ENCODE results near the gene KCP. TPM values are rescaled to one million over a fixed set of nuclear protein-coding genes. Genes with fewer than 3 reads are reported as not detected.

KCP gene
- total and polyA plus RNA-seq, 8 donors = 0.08 to 0.95 (median 0.35) TPM

- H3K27ac ChIP-seq = no peak overlapping the region
- H3K4me1 ChIP-seq = no peaks in the 10 kb centered on the region
- TF ChIP-seq CTCF (IDR thresholded peaks at IDR 0.05) = no peak
- H3K4me3 ChIP-seq = no peak overlapping the region
- FAIRE-seq (no peak), ATAC-seq (no peak), DNase-seq (no peak)
- intact Hi-C loops (cut with DNase I) = no loop called here
- no peaks in the 10 kb centered on the region for H3K36me3 ChIP-seq
- no peaks in the 10 kb centered on the region for H3K9me3 ChIP-seq
- 76 to 79% methylated on average over 18 of the region's 18 CpGs for WGBS, 2 donors
- no peaks in the 10 kb centered on the region for H3K27me3 ChIP-seq
These were observed 60.6 kb downstream of the KCP start for GRCh38 chr7:128849804-128850490.

GRCh38 chr7:128849156-128849515 is 61.4 kb downstream of the KCP start:
- DNase-seq (no peak), FAIRE-seq (no peak), ATAC-seq (no peak)
- Histone ChIP-seq H3K36me3 (no peaks in the 10 kb centered on the region), H3K4me3 (no peak overlapping the region), H3K27ac (no peak overlapping the region), H3K4me1 (no peaks in the 10 kb centered on the region), H3K9me3 (no peaks in the 10 kb centered on the region), H3K27me3 (no peaks in the 10 kb centered on the region)
- no peak for TF ChIP-seq CTCF (IDR thresholded peaks at IDR 0.05)
- intact Hi-C loops (cut with DNase I) = no loop called here
- WGBS, 2 donors = 92 to 93% methylated on average over 16 of the region's 16 CpGs

GRCh38 chr7:128848289-128849155 is 62.0 kb downstream of the KCP start:
- intact Hi-C loops (cut with DNase I) = no loop called here
- WGBS, 2 donors = 88 to 92% methylated on average over 31 of the region's 31 CpGs
- Histone ChIP-seq H3K4me1 (no peaks in the 10 kb centered on the region), H3K36me3 (no peaks in the 10 kb centered on the region), H3K9me3 (no peaks in the 10 kb centered on the region), H3K27ac (no peak overlapping the region), H3K27me3 (no peaks in the 10 kb centered on the region), H3K4me3 (no peak overlapping the region)
- no peak for FAIRE-seq
- peak in 1 of 6 donors; percentile 16 for DNase-seq
- ATAC-seq = no peak
- no peak for TF ChIP-seq CTCF (IDR thresholded peaks at IDR 0.05)

GRCh38 chr7:128847721-128848211 is 62.7 kb downstream of the KCP start:
- no peak for ATAC-seq
- Histone ChIP-seq H3K9me3 (no peaks in the 10 kb centered on the region), H3K36me3 (no peaks in the 10 kb centered on the region), H3K4me3 (no peak overlapping the region), H3K27ac (no peak overlapping the region), H3K27me3 (no peaks in the 10 kb centered on the region), H3K4me1 (no peaks in the 10 kb centered on the region)
- DNase-seq = peak in 2 of 6 donors; percentile 12 to 61
- TF ChIP-seq CTCF (IDR thresholded peaks at IDR 0.05) = no peak
- no peak for FAIRE-seq
- 84 to 90% methylated on average over 15 to 17 of the region's 17 CpGs for WGBS, 2 donors
- intact Hi-C loops (cut with DNase I) = no loop called here

Data from pancreas (tissue), 10 donors.